GM19463 (cell line): ENCODE measurements around the gene ARHGAP24.
A peak's percentile ranks its signal among the peaks of the same experiment; 100 is the strongest.
"Not testable (repeated sequence)": the region's sequence is repeated elsewhere in the genome, so short reads cannot be mapped to it uniquely, and the experiment has no call there.

Source experiments
- ATAC-seq: cut with Tn5 transposase; IDR thresholded peaks from one replicate; pipeline ENCODE4 v1.9.1; 2021; ENCODE audit warnings: mild to moderate bottlenecking, moderate library complexity; ENCODE audit not compliant: unreplicated experiment

The ARHGAP24 gene

DNA sequence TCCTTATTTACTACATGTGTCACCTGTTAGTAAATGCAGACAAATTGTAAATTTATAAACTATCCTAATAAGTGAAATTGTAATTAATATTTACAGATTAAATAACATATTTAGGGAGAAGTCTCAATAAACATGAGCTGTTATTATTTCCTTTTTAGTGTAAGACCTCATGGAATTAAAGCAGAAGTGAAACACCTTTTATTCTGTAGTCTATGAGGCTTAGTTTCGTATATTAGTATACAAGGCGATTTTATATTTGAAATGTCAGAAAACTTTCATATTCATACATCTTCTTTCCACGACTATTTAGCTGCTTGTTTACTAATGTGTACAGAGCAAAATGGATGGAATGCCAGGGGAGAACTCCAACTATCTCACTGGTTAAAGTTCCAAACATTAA lies 414.4 kb downstream of the ARHGAP24 start:
- no peak for ATAC-seq

GRCh38 chr4:85895755-85896154 lies 420.8 kb downstream of the ARHGAP24 start:
- no peak for ATAC-seq

DNA sequence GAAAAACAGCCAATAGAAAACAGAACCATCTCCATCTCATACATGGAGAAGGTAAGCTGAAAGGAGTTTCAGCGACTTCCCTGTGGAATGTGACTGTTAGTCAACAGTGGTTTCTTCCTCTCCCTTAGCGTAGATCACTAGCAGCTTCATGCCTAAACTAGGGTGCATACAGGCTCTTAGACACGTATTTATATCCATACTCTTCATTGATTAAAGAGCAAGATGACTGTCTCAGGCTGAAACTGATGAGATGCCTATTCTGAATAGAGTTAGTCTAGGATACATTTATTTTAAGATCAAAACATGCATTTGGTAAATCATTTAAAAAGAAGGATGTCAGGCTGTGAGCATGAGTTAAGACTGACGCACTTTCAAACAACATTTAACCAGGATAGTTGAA lies 423.3 kb downstream of the ARHGAP24 start:
- no peak for ATAC-seq

GRCh38 chr4:85901500-85901899 lies 426.6 kb downstream of the ARHGAP24 start:
- ATAC-seq = no peak

DNA sequence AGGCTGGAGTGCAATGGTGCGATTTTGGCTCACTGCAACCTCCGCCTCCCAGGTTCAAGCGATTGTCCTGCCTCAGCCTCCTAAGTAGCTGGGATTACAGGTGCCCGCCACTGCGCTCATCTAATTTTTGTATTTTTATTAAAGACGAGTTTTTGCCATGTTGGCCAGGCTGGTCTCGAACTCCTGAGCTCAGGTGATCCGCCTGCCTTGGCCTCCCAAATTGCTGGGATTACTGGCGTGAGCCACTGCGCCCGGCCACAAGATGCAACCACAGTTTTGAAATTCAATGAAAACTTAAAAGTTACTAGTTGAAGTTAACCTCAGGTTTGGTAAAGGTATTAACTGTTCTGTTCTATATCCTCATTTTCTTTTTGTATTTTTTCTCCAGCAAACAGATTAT lies 427.7 kb downstream of the ARHGAP24 start:
- not testable (repeated sequence) for ATAC-seq

- no peak for ATAC-seq
These were observed 430.8 kb downstream of the ARHGAP24 start for GRCh38 chr4:85905761-85906160.

DNA sequence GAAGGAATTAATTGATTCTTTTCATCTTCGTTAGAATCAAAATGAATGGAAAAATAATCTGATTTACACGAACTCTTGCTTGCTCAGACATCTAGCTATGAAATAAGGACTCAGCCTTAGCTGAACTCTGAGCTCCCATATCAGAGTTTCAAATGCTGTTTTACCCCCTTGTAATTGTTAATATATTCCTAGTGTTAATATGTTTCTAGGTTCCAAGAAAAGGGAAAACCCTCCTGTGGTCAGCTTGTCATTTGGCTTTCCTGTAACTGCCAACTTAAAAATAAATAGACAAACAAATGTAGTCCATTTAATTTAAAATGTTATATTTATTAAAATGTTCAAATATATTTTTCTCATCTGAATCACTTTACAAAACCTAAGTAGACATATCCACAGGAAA lies 432.1 kb downstream of the ARHGAP24 start:
- ATAC-seq = no peak

DNA sequence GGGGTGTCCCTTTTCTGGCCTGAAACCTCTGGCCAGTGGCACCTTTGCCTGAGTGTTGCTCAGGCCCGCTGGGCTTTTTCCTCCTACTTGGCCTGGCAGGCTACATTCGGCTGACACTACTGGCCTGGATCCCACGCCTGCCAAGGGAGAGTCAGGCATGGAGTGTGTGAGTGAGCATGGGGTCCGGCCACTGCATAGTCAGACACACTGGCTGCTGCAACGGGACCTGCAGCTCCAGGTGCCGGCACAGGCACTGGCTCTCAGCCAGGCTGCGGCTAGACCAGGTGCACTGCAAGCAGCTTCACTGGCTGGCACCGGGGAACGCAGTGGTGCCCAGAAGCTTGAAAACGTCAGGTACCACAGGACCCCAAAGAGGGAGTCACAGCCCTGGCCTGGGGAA lies 434.9 kb downstream of the ARHGAP24 start:
- ATAC-seq = no peak

DNA sequence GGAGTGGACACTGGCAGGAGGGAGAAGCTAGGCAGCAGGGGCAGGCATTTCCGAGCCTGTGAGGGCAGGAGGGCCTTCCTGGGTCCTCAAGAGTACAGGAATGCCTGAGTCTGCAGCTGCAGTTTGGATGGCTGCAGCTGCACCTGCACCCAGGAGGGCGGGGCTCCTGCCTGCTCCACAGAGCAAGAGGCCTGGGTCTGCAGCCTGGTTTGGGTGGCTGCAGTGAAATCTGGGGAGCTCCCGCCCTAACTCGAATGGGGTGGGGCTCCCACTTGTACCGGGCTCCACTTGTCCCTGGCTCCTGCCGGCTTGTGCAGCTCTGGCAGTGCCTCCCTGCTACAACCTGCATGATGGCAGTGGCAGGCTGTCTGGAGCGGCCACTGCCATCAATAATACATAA lies 436.0 kb downstream of the ARHGAP24 start:
- ATAC-seq = no peak

DNA sequence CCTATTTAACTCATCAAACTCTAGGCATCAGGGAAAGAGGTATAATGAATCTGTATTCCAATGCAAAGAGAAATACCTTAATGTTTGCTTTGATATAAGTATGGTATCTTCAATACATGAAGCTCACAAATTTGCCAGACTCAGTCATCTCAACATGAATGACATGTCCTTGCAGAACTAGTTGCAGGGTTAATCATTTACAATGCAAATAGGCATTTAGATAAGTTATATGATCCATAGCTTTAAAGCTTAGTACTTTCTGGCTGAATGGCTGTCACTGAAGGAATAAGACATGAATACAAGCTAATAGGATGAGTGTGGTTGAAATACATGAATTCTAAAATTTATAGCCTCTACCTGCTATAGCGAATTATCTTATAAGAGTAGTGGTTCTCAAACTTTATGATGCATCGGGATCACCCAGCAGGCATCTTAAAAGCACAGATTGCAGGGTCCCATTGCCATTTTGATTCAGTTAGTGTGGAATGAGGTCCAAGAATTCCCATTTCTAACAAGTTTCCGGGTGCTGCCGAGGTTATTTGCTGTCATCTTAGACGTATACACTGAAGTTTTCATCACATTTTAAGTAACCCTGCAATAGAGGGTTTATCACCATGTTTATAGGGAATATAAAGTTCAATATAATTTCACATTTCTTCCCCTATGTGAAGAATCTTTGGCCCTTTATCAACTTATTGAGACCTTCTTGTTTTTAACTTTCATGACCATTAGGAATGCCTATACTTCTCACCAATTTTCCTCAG lies 439.2 kb downstream of the ARHGAP24 start:
- ATAC-seq = no peak

- not testable (repeated sequence) for ATAC-seq
These were observed 440.6 kb downstream of the ARHGAP24 start for GRCh38 chr4:85915570-85915969.

- ATAC-seq = no peak
These were observed 444.4 kb downstream of the ARHGAP24 start for GRCh38 chr4:85919200-85919887.

DNA sequence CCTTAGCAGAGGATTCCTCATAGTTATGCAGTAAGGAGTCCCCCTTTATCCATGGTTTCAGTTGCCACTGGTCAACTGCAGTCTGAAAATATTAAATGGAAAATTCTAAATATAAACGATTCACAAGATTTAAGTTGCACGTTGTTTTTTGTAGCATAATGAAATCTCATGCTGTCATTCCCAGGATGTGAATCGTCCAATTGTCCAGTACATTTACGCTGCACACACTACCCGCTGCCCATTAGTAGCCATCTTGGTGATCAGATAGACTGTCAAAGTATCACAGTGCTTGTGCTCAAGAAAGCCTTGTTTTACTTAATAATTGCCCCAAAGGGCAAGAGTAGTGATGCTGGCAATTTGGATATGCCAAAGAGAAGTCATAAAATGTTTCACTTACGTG lies 450.1 kb downstream of the ARHGAP24 start:
- no peak for ATAC-seq

GRCh38 chr4:85928775-85929591 lies 454.0 kb downstream of the ARHGAP24 start:
- ATAC-seq = peak; percentile 74

DNA sequence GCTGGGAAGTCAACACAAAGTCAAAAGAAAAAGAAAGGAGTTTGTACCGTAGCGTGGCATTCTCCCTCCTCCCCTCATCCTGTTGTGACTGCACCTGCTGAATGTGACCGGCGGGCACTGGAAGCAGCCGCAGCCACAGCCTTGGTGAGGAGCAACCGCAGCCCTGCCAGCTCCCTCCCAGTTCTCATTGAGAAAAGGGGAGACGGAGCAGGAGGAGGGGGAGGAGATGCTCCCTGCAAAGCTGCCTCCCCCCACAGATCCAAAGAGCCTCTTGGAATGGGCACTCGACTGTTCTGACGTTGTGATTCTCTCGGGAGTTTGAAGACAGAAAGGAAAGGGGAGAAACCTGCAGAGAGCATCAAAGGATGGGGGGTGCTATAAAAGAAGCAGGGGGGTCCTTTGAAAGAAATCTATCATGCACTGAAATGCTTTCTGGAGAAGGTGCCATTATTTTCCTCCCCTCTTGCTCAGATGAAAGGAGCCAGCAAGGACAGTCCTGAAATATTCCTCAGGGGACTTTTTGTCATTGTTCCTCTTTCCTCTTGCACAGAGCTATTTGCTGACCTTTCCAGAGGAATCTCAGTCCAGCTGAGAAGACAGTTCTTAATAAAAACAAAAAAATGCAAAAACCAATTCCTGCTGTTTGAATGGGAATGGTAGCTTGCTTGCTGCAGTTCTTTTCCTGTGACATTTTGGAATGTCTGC lies 455.2 kb downstream of the ARHGAP24 start:
- peak; percentile 49 for ATAC-seq

DNA sequence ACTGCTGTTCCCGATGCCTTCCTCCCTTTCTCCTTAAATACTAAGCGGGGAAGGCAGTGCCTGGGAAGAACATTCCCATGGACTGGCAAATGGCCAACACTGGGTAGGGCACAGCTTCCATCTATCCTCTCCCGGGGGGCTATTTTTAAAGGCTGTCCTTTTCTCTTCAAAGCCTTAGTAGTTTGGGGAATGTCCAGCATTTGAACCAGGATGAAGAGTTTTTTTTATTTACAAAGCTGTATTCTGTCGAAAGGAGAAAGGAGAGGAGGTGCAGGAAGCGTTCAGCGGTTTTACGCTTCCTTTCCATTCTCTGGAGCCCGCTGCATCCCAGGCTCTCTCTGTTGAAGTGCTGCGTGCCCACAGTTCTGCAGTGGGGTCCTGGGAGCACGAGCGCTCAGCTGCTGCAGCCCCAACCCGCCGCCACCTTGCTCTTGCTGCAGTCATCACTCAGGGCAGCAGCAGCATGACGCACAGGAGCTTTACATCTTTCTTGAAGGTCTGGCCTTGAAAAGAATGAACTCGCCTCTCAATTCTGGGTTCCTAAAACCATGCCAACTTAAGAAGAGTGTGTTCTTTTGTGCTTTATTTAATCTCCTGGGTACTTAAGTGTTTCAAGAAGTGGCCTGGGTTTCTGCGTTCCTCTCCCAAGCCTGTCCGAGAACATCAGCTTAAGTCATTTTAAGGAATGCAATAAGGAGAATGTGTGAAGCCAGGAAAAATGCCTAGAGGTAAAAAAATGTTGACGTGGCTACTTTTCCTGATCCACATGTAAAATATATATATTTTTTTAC lies 457.7 kb downstream of the ARHGAP24 start:
- no peak for ATAC-seq

- ATAC-seq = no peak
These were observed 458.3 kb downstream of the ARHGAP24 start for GRCh38 chr4:85933291-85933640.

DNA sequence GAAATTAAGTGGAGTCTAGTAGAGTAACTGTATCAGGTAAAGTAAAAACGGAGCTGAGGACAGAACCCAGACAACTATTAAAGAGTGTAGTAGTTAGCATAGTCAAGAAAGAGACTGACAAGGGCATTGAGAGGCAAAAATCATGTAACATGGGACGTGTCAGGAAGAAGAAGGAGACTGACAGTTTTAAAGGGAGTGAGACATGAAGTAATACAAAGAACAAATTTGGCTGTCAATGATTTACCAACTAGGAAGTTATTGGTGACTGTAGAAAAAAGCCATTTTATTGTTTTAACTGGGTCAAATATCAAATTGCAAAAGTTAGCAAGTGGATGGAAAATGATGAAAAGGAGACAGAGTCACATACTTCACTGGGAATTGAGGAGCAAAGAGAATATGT lies 462.6 kb downstream of the ARHGAP24 start:
- ATAC-seq = no peak

DNA sequence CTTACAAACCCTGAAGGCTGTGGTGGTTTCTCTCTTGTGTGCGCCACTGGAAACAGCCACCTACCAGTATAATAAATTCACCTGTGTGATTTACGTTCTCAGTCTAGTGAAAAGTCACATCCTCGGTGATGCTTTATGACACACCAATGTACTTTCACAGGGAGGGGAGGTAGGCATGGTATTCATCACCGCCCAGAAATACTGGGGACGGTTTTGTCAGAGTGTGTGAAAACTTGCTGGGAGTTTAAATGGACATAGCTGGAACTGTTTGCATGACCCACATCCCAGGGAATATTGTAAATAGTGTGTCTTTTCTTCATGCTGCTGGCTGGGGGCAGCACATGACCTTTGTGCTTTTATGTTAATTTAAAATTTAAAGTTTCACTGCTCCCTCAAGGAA lies 463.1 kb downstream of the ARHGAP24 start:
- ATAC-seq = no peak

- ATAC-seq = no peak
These were observed 464.0 kb downstream of the ARHGAP24 start for GRCh38 chr4:85938902-85939301.
